Liver (tissue), 3 donors: ENCODE measurements around the gene ZDHHC19.

ENCODE experiments used
- RAD21 ChIP-seq, 2 donors: IDR thresholded peaks; 2 replicates each; pipeline ENCODE4 v1.6.1; 2016; ENCODE audit warnings: antibody characterized with exemption in 2 of 2, mild to moderate bottlenecking in 2 of 2
- RXRA ChIP-seq, 2 donors: IDR thresholded peaks; 2 replicates each; pipeline ENCODE4 v1.6.1; 2017 to 2018; ENCODE audit warnings: antibody characterized with exemption in 2 of 2, mild to moderate bottlenecking in 1 of 2
- TF ChIP-seq, protein P1 (sequence below): fragments of 150-350 bp; IDR thresholded peaks from 2 replicates; pipeline ENCODE4 v1.5.1; 2017; ENCODE audit warnings: improper control_type of control experiment, low read depth, low read length; ENCODE audit not compliant: missing input control
- TF ChIP-seq, protein P2 (sequence below): IDR thresholded peaks from 2 replicates; pipeline ENCODE4 v1.6.1; 2016; ENCODE audit warnings: antibody characterized with exemption
- donor health status: healthy.
- donor health status: healthy.

DNA sequence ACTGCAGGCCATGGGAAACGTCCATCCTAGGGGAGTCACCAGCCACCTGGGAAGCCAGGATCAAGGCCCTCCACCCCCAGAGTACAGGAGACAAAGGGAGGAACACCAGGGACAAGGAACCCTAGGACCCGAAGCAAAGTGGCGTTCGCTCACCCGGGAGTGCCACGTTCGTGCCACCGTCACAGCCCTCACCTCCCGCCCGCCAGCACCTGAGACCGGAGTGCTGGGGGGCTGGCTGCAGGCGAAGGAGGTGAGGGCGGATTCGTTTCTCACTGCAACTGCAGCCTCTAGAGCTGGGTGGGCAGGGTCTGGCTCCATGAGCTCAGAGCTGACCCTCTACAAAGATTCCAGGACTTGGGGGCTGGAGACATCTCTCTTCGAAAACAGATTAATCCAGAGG is 26.3 kb downstream of the ZDHHC19 start:
- TF ChIP-seq, protein P1, sequence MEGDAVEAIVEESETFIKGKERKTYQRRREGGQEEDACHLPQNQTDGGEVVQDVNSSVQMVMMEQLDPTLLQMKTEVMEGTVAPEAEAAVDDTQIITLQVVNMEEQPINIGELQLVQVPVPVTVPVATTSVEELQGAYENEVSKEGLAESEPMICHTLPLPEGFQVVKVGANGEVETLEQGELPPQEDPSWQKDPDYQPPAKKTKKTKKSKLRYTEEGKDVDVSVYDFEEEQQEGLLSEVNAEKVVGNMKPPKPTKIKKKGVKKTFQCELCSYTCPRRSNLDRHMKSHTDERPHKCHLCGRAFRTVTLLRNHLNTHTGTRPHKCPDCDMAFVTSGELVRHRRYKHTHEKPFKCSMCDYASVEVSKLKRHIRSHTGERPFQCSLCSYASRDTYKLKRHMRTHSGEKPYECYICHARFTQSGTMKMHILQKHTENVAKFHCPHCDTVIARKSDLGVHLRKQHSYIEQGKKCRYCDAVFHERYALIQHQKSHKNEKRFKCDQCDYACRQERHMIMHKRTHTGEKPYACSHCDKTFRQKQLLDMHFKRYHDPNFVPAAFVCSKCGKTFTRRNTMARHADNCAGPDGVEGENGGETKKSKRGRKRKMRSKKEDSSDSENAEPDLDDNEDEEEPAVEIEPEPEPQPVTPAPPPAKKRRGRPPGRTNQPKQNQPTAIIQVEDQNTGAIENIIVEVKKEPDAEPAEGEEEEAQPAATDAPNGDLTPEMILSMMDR, result no peak
- TF ChIP-seq, protein P2, sequence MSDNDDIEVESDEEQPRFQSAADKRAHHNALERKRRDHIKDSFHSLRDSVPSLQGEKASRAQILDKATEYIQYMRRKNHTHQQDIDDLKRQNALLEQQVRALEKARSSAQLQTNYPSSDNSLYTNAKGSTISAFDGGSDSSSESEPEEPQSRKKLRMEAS, result no peak
- TF ChIP-seq RAD21 (IDR thresholded peaks at IDR 0.05) (no peak), RXRA (IDR thresholded peaks at IDR 0.05) (no peak)
